Choroid plexus epithelial cell (primary cell): ENCODE measurements around the gene PKP4.

Source experiments
- DNase-seq: peaks from one replicate; pipeline ENCODE4 v3.0.0-alpha.2; 2010; ENCODE audit warnings: low read depth
- H3K4me3 ChIP-seq: 2 replicates; pipeline ENCODE4 v1.5.1; 2011; ENCODE audit warnings: low read depth, mild to moderate bottlenecking, control low read depth, low read length, moderate library complexity
- CTCF ChIP-seq: conservative IDR thresholded peaks from 2 replicates; pipeline ENCODE4 v1.5.1; 2011; ENCODE audit warnings: low read depth, mild to moderate bottlenecking, control low read depth, inconsistent platforms, low read length, moderate library complexity

Gene PKP4

GRCh38 chr2:158491072-158491471 lies 34.3 kb downstream of the PKP4 start:
- H3K4me3 ChIP-seq, result no peak overlapping the region
- no peak for TF ChIP-seq CTCF
- no peak for DNase-seq

GRCh38 chr2:158493458-158493857 lies 36.7 kb downstream of the PKP4 start:
- TF ChIP-seq CTCF, result no peak
- no peak overlapping the region for H3K4me3 ChIP-seq
- DNase-seq, result no peak

GRCh38 chr2:158495175-158495574 lies 38.4 kb downstream of the PKP4 start:
- no peak overlapping the region for H3K4me3 ChIP-seq
- no peak for TF ChIP-seq CTCF
- DNase-seq, result peak; percentile 86

- DNase-seq, result no peak
- H3K4me3 ChIP-seq, result no peak overlapping the region
- TF ChIP-seq CTCF, result no peak
Measured at GRCh38 chr2:158496986-158497385, 40.2 kb downstream of the PKP4 start.

- no peak overlapping the region for H3K4me3 ChIP-seq
- DNase-seq, result no peak
- TF ChIP-seq CTCF, result no peak
Measured at GRCh38 chr2:158497486-158497885, 40.7 kb downstream of the PKP4 start.

GRCh38 chr2:158498043-158498748 lies 41.4 kb downstream of the PKP4 start:
- no peak overlapping the region for H3K4me3 ChIP-seq
- DNase-seq, result no peak
- TF ChIP-seq CTCF, result no peak

- DNase-seq, result no peak
- H3K4me3 ChIP-seq, result no peak overlapping the region
- no peak for TF ChIP-seq CTCF
Measured at GRCh38 chr2:158498749-158499136, 42.0 kb downstream of the PKP4 start.
